WTC11 (cell line): ENCODE data around the gene JAKMIP1. TPM values are rescaled to one million over a fixed set of nuclear protein-coding genes. Genes with fewer than 3 reads are reported as not detected.

Experiments used
- ATAC-seq: fragments of 200-7000 bp; cut with Tn5 transposase; 2 replicates; pipeline ENCODE4 v1.10.0; 2021; ENCODE audit warnings: mild to moderate bottlenecking, moderate library complexity
- CTCF ChIA-PET: fragments of 300-600 bp; sonication (Branson Sonifier 250); formaldehyde crosslinking; loops from one replicate; lab custom pipeline; 2021; ENCODE audit warnings: antibody characterized with exemption; lab: Charles Lee
- POLR2A ChIA-PET: fragments of 350-600 bp; sonication (Branson Sonifier 250); formaldehyde crosslinking; loops from one replicate; lab custom pipeline; 2021; ENCODE audit warnings: antibody characterized with exemption; lab: Charles Lee
- DNase-seq: peaks from one replicate; pipeline ENCODE4 v3.0.0; 2021; ENCODE audit warnings: low spot score
- H3K27ac Mint-ChIP-seq: 2 replicates; pipeline ENCODE4 v1.8.0; 2021; ENCODE audit warnings: mixed read lengths
- H3K27me3 Mint-ChIP-seq: 2 replicates; pipeline ENCODE4 v1.8.0; 2021; ENCODE audit warnings: low read depth, mild to moderate bottlenecking, moderate library complexity, mixed read lengths
- H3K36me3 Mint-ChIP-seq: 2 replicates; pipeline ENCODE4 v1.8.0; 2021; ENCODE audit warnings: mixed read lengths
- H3K4me1 Mint-ChIP-seq: 2 replicates; pipeline ENCODE4 v1.8.0; 2022; ENCODE audit warnings: mixed read lengths
- H3K4me3 Mint-ChIP-seq: 2 replicates; pipeline ENCODE4 v1.8.0; 2021; ENCODE audit warnings: mild to moderate bottlenecking, moderate library complexity, mixed read lengths
- H3K9me3 Mint-ChIP-seq: 2 replicates; pipeline ENCODE4 v1.8.0; 2021; ENCODE audit warnings: mixed read lengths
- CREB1 ChIP-seq: sonication (generic); formaldehyde crosslinking; IDR thresholded peaks from 2 replicates; pipeline ENCODE4 v1.8.0; 2023; ENCODE audit warnings: mild to moderate bottlenecking, missing genetic modification reagents
- CTCF ChIP-seq: fragments of 200-600 bp; IDR thresholded peaks from 2 replicates; pipeline ENCODE4 v1.8.0; 2022; ENCODE audit warnings: antibody characterized with exemption
- GRHL2 ChIP-seq: fragments of 250-450 bp; sonication (Bioruptor Pico); IDR thresholded peaks from 2 replicates; pipeline ENCODE4 v1.8.0; 2022; ENCODE audit warnings: mild to moderate bottlenecking, moderate library complexity; ENCODE audit not compliant: insufficient replicate concordance, severe bottlenecking
- GTF2I ChIP-seq: fragments of 250-450 bp; sonication (Bioruptor Pico); conservative IDR thresholded peaks from 2 replicates; pipeline ENCODE4 v1.4.0; 2021; ENCODE audit warnings: mild to moderate bottlenecking
- HMGXB4 ChIP-seq: sonication (generic); formaldehyde crosslinking; IDR thresholded peaks from 2 replicates; pipeline ENCODE4 v1.8.1; 2023; ENCODE audit warnings: mild to moderate bottlenecking, moderate library complexity, missing genetic modification reagents
- JAZF1 ChIP-seq: fragments of 250-450 bp; sonication (Bioruptor Pico); IDR thresholded peaks from 2 replicates; pipeline ENCODE4 v1.9.0; 2021; ENCODE audit warnings: moderate library complexity, mild to moderate bottlenecking, inconsistent platforms
- MLX ChIP-seq: sonication (generic); formaldehyde crosslinking; IDR thresholded peaks from 2 replicates; pipeline ENCODE4 v1.8.1; 2023; ENCODE audit warnings: mild to moderate bottlenecking, missing genetic modification reagents, moderate library complexity
- NFE2L1 ChIP-seq: sonication (generic); formaldehyde crosslinking; IDR thresholded peaks from 2 replicates; pipeline ENCODE4 v1.8.1; 2023; ENCODE audit warnings: missing genetic modification reagents
- NFYB ChIP-seq: sonication (generic); formaldehyde crosslinking; conservative IDR thresholded peaks from 2 replicates; pipeline ENCODE4 v1.8.0; 2022; ENCODE audit warnings: low read depth, missing genetic modification reagents
- NR3C1 ChIP-seq: sonication (generic); formaldehyde crosslinking; conservative IDR thresholded peaks from 2 replicates; pipeline ENCODE4 v1.8.1; 2023; ENCODE audit warnings: low read depth, mild to moderate bottlenecking, missing genetic modification reagents
- RELA ChIP-seq: sonication (generic); formaldehyde crosslinking; IDR thresholded peaks from 2 replicates; pipeline ENCODE4 v1.8.1; 2022; ENCODE audit warnings: missing genetic modification reagents, mild to moderate bottlenecking, borderline replicate concordance
- RORB ChIP-seq: fragments of 250-450 bp; sonication (Bioruptor Pico); IDR thresholded peaks from 2 replicates; pipeline ENCODE4 v1.9.0; 2021; ENCODE audit warnings: mild to moderate bottlenecking
- STAT6 ChIP-seq: sonication (generic); formaldehyde crosslinking; conservative IDR thresholded peaks from 2 replicates; pipeline ENCODE4 v1.8.1; 2023; ENCODE audit warnings: mild to moderate bottlenecking, low read depth, missing genetic modification reagents, moderate library complexity
- TEAD1 ChIP-seq: sonication (generic); formaldehyde crosslinking; IDR thresholded peaks from 2 replicates; pipeline ENCODE4 v1.8.0; 2022; ENCODE audit warnings: mild to moderate bottlenecking, missing genetic modification reagents
- TEAD4 ChIP-seq: sonication (generic); formaldehyde crosslinking; IDR thresholded peaks from 2 replicates; pipeline ENCODE4 v1.8.0; 2022; ENCODE audit warnings: mild to moderate bottlenecking, missing genetic modification reagents
- ZNF121 ChIP-seq: sonication (generic); formaldehyde crosslinking; IDR thresholded peaks from 2 replicates; pipeline ENCODE4 v1.8.0; 2023; ENCODE audit warnings: missing genetic modification reagents
- ZNF219 ChIP-seq: sonication (generic); formaldehyde crosslinking; IDR thresholded peaks from 2 replicates; pipeline ENCODE4 v1.8.0; 2023; ENCODE audit warnings: missing genetic modification reagents, mild to moderate bottlenecking, borderline replicate concordance
- ZNF232 ChIP-seq: sonication (generic); formaldehyde crosslinking; IDR thresholded peaks from 2 replicates; pipeline ENCODE4 v1.8.0; 2022; ENCODE audit warnings: mild to moderate bottlenecking, missing genetic modification reagents
- ZNF317 ChIP-seq: sonication (generic); formaldehyde crosslinking; IDR thresholded peaks from 2 replicates; pipeline ENCODE4 v1.8.1; 2023; ENCODE audit warnings: low read depth, mild to moderate bottlenecking, moderate library complexity, missing genetic modification reagents, borderline replicate concordance
- ZNF425 ChIP-seq: fragments of 250-450 bp; sonication (Bioruptor Pico); conservative IDR thresholded peaks from 2 replicates; pipeline ENCODE4 v1.9.0; 2021; ENCODE audit warnings: mild to moderate bottlenecking
- ZSCAN18 ChIP-seq: fragments of 250-450 bp; sonication (Bioruptor Pico); IDR thresholded peaks from 2 replicates; pipeline ENCODE4 v2.1.2; 2022; ENCODE audit warnings: mild to moderate bottlenecking, moderate library complexity
- total RNA-seq: library from RNA; stranded (reverse); gene quantifications from 3 replicates; pipeline ENCODE4 v1.2.3, GENCODE V29; 2021
- TF ChIP-seq, protein P1 (sequence below): sonication (generic); formaldehyde crosslinking; IDR thresholded peaks from 2 replicates; pipeline ENCODE4 v1.8.1; 2022; ENCODE audit warnings: mild to moderate bottlenecking, moderate library complexity, missing genetic modification reagents
- TF ChIP-seq, protein P2 (sequence below): sonication (generic); formaldehyde crosslinking; IDR thresholded peaks from 2 replicates; pipeline ENCODE4 v1.8.0; 2023; ENCODE audit warnings: mild to moderate bottlenecking, missing genetic modification reagents

Gene JAKMIP1
- total RNA-seq, 1 experiment from 2014 or later, result 4.0 TPM

GRCh38 chr4:6105311-6105911 is 94.9 kb downstream of the JAKMIP1 start:
- Mint-ChIP-seq H3K36me3 (peaks cover 5% of the 10 kb centered on the region), H3K27ac (0 out of 2 replicates have a peak overlapping the region, but pooled peaks have one; percentile 41), H3K4me3 (no peak overlapping the region), H3K4me1 (peaks cover 29% of the 10 kb centered on the region), H3K9me3 (no peaks in the 10 kb centered on the region), H3K27me3 (peaks cover 5% of the 10 kb centered on the region)
- CTCF ChIA-PET, result interaction anchor here (0.9 to 1.9 kb wide), 8 partner anchors 18 to 222 kb away, joined by 3 to 7 read pairs (median 4); no protein-coding TSS in a partner anchor
- POLR2A ChIA-PET, result no interaction called here
- DNase-seq (peak; percentile 39), ATAC-seq (peak; percentile 47)
- no peak for TF ChIP-seq NFE2L1
- no peak for TF ChIP-seq HMGXB4
- TF ChIP-seq ZNF219, result no peak
- TF ChIP-seq TEAD4 (CRISPR knock-in tag), result no peak
- TF ChIP-seq TEAD1 (CRISPR knock-in tag), result 0 out of 2 replicates have a peak, but pooled peaks have one; percentile 42
- no peak for TF ChIP-seq ZSCAN18 (CRISPR knock-in tag)
- TF ChIP-seq NFYB (CRISPR knock-in tag), result no peak
- TF ChIP-seq, protein P1, sequence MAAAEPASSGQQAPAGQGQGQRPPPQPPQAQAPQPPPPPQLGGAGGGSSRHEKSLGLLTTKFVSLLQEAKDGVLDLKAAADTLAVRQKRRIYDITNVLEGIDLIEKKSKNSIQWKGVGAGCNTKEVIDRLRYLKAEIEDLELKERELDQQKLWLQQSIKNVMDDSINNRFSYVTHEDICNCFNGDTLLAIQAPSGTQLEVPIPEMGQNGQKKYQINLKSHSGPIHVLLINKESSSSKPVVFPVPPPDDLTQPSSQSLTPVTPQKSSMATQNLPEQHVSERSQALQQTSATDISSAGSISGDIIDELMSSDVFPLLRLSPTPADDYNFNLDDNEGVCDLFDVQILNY (CRISPR knock-in tag), result no peak
- TF ChIP-seq STAT6 (CRISPR knock-in tag), result no peak
- no peak for TF ChIP-seq CREB1 (CRISPR knock-in tag)
- no peak for TF ChIP-seq ZNF317 (CRISPR knock-in tag)
- no peak for TF ChIP-seq RORB
- no peak for TF ChIP-seq GRHL2
- TF ChIP-seq ZNF232 (CRISPR knock-in tag), result no peak
- 0 out of 2 replicates have a peak, but pooled peaks have one; percentile 10 for TF ChIP-seq ZNF121 (CRISPR knock-in tag)
- no peak; the same call in 1 of the 2 replicates for TF ChIP-seq MLX (CRISPR knock-in tag)
- TF ChIP-seq ZNF425 (CRISPR knock-in tag), result no peak
- no peak for TF ChIP-seq NR3C1 (CRISPR knock-in tag)
- TF ChIP-seq CTCF, result no peak
- no peak for TF ChIP-seq GTF2I (CRISPR knock-in tag)
- TF ChIP-seq, protein P2, sequence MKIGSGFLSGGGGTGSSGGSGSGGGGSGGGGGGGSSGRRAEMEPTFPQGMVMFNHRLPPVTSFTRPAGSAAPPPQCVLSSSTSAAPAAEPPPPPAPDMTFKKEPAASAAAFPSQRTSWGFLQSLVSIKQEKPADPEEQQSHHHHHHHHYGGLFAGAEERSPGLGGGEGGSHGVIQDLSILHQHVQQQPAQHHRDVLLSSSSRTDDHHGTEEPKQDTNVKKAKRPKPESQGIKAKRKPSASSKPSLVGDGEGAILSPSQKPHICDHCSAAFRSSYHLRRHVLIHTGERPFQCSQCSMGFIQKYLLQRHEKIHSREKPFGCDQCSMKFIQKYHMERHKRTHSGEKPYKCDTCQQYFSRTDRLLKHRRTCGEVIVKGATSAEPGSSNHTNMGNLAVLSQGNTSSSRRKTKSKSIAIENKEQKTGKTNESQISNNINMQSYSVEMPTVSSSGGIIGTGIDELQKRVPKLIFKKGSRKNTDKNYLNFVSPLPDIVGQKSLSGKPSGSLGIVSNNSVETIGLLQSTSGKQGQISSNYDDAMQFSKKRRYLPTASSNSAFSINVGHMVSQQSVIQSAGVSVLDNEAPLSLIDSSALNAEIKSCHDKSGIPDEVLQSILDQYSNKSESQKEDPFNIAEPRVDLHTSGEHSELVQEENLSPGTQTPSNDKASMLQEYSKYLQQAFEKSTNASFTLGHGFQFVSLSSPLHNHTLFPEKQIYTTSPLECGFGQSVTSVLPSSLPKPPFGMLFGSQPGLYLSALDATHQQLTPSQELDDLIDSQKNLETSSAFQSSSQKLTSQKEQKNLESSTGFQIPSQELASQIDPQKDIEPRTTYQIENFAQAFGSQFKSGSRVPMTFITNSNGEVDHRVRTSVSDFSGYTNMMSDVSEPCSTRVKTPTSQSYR (CRISPR knock-in tag), result peak; percentile 89; the same call in 1 of the 2 replicates
- TF ChIP-seq JAZF1 (CRISPR knock-in tag), result no peak
- no peak for TF ChIP-seq RELA
